Gastroesophageal sphincter (tissue), 3 donors: Measurements from ENCODE around the gene KCNA2.

ENCODE experiments used
- EP300 ChIP-seq: sonication (generic); formaldehyde crosslinking; IDR thresholded peaks from one replicate; pipeline ENCODE4 v1.6.1; 2017; ENCODE audit warnings: antibody characterized with exemption, mild to moderate bottlenecking
- POLR2A ChIP-seq, 2 donors: fragments of 450-650 bp; IDR thresholded peaks; one replicate each; pipeline ENCODE4 v1.6.1; 2017; ENCODE audit warnings: antibody characterized with exemption in 2 of 2, mild to moderate bottlenecking in 2 of 2, moderate library complexity in 1 of 2
- POLR2AphosphoS5 ChIP-seq: sonication (generic); formaldehyde crosslinking; IDR thresholded peaks from one replicate; pipeline ENCODE4 v1.6.1; 2017; ENCODE audit warnings: antibody characterized with exemption
- TF ChIP-seq, protein P1 (sequence below), 4 experiments: fragments of 200-600 bp in 2 of 4; fragments of 450-650 bp in 2 of 4; sonication (generic) in 1 of 4; IDR thresholded peaks; one replicate each; pipeline ENCODE4 v1.5.1; 2017 to 2019; ENCODE audit warnings: antibody characterized with exemption in 4 of 4, mild to moderate bottlenecking in 2 of 4, moderate library complexity in 2 of 4

DNA sequence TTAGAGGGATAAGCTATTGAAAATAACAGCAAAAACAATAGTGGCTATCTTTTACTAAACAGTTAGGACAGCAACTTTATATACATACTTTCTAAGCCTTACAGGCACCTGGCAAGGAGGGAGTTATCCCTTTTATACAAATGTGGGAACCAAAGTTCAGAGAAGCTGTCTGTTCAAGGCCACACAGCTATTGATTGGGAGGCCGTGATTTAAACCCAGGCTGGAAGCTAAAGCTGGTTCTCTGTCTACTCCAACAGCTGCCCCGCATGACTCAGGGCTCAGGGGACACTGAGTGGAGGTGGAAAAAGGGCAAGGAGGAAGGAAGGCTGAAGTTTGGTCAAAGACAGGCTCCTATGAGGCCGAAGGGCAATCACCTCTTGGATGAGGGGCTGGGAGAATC is 26.7 kb downstream of the KCNA2 start:
- TF ChIP-seq, protein P1, sequence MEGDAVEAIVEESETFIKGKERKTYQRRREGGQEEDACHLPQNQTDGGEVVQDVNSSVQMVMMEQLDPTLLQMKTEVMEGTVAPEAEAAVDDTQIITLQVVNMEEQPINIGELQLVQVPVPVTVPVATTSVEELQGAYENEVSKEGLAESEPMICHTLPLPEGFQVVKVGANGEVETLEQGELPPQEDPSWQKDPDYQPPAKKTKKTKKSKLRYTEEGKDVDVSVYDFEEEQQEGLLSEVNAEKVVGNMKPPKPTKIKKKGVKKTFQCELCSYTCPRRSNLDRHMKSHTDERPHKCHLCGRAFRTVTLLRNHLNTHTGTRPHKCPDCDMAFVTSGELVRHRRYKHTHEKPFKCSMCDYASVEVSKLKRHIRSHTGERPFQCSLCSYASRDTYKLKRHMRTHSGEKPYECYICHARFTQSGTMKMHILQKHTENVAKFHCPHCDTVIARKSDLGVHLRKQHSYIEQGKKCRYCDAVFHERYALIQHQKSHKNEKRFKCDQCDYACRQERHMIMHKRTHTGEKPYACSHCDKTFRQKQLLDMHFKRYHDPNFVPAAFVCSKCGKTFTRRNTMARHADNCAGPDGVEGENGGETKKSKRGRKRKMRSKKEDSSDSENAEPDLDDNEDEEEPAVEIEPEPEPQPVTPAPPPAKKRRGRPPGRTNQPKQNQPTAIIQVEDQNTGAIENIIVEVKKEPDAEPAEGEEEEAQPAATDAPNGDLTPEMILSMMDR (IDR thresholded peaks at IDR 0.05): no peak
- no peak for TF ChIP-seq POLR2A (IDR thresholded peaks at IDR 0.05)
- TF ChIP-seq EP300: no peak
- TF ChIP-seq POLR2AphosphoS5: no peak
